Measurements from ENCODE around the gene GPRC5C.

The GPRC5C gene

DNA sequence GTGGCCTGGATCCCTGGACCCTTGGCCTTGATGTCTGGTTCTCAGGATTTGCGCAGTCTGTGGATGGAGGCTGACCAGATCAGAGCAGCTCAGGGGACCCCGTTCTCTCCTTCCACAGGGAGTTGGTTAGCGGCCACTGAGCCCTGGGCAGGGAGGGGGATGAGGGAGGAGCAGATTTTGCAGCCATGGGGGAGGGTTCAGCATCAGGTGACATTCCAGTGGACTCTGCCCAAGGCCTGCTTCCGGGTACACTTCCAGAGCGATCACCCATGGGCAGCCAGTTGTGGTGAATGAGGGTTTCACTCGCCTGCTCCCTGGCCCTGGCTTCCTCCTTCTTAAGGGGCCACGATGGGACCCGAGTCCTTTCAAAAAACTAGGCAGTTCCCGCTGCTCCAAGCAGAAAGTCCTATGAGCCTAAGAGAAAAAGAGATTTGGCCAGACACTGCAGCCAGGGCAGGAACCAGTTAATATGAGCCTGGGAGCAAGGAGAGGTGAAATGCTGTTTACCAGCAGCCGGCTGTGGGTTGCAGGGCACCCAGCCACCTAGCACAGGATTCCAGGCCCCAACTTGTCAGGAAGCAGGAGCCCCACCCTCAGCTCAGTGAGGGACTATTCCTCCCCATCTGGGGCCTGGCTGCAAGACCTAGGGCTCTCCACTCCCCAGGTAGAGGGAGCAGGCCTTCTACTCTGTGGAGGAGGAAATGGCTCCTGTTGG, 4.7 kb upstream of the GPRC5C start:
- no peaks in the 10 kb centered on the region for H3K27me3 ChIP-seq (ENCODE audit: insufficient read depth, low read depth, severe bottlenecking)
- TF ChIP-seq, protein P1, sequence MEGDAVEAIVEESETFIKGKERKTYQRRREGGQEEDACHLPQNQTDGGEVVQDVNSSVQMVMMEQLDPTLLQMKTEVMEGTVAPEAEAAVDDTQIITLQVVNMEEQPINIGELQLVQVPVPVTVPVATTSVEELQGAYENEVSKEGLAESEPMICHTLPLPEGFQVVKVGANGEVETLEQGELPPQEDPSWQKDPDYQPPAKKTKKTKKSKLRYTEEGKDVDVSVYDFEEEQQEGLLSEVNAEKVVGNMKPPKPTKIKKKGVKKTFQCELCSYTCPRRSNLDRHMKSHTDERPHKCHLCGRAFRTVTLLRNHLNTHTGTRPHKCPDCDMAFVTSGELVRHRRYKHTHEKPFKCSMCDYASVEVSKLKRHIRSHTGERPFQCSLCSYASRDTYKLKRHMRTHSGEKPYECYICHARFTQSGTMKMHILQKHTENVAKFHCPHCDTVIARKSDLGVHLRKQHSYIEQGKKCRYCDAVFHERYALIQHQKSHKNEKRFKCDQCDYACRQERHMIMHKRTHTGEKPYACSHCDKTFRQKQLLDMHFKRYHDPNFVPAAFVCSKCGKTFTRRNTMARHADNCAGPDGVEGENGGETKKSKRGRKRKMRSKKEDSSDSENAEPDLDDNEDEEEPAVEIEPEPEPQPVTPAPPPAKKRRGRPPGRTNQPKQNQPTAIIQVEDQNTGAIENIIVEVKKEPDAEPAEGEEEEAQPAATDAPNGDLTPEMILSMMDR (IDR thresholded peaks at IDR 0.05; ENCODE audit: low read depth, low read length): no peak
- H3K4me3 ChIP-seq (ENCODE audit: low read depth, low read length): no peak overlapping the region
- peaks cover 2% of the 10 kb centered on the region for H3K9me3 ChIP-seq (ENCODE audit: severe bottlenecking)
- H3K27ac ChIP-seq: no peak overlapping the region
- DNase-seq: no peak
- no peaks in the 10 kb centered on the region; the same call in 1 of the 2 replicates for H3K36me3 ChIP-seq

DNA sequence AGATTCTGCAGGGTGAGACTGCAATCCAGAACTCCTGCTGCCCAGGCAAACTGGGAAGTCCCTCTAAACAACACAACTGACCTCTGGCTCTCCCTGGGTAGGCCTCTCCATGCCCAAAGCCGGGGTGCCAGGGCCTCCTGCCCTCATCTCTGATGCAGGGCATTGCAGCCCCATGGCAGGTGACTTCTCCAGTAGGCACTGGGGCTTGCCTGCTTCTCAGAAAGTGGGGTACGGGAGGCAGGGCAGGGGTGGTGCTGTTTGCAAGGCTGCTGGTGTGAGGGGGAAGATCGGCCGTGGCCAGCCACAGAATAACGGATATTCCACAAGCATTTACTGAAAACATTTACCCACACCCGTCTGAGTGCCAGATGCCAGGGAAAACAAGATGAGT, 4.1 kb upstream of the GPRC5C start:
- TF ChIP-seq, protein P1 (IDR thresholded peaks at IDR 0.05; ENCODE audit: low read depth, low read length): no peak
- H3K27ac ChIP-seq: no peak overlapping the region
- no peak for DNase-seq
- H3K4me3 ChIP-seq (ENCODE audit: low read depth, low read length): no peak overlapping the region
- H3K27me3 ChIP-seq (ENCODE audit: insufficient read depth, low read depth, severe bottlenecking): no peaks in the 10 kb centered on the region
- no peaks in the 10 kb centered on the region; the same call in 1 of the 2 replicates for H3K36me3 ChIP-seq
- peaks cover 2% of the 10 kb centered on the region for H3K9me3 ChIP-seq (ENCODE audit: severe bottlenecking)

DNA sequence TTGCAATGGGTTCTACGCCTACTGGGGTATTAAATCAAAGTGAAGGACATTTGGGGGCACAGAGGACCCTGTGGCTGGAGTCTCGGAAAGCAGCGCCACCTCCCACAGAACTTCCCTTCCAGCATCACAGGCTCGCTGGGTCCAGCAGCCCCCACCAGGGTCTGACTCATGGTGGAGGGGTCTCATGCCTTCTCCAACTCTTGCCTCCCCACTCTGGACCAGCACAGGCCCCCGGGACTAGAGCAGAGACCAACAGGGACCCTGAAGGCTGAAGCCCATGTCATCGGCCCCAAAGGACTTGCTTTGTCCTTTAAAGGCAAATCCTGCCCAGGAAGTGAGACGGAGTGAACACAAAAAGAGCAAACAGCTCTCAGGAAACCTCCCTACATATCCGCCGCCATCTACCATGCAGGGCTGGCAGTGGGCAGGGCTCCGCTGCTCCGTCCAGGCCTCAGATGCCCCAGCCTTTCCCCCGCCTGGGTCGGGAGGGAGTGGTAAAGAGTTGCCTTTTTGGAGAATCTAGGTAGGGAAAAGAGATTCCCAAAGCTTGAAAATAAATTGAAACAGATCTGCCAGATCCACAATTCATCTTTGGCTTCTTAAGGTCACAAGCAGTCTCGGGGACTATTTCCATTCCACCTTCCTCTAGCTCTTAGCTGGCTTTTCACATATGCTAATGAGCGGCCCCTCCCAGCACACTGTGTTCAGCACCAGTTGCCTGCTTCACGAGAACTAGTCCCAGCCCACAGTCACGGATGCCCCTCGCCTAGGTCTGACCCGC, 2.1 kb upstream of the GPRC5C start:
- Histone ChIP-seq H3K36me3 (no peaks in the 10 kb centered on the region; the same call in 1 of the 2 replicates), H3K27me3 (ENCODE audit: insufficient read depth, low read depth, severe bottlenecking) (no peaks in the 10 kb centered on the region), H3K27ac (peak overlapping the region; percentile 87), H3K4me3 (ENCODE audit: low read depth, low read length) (peak overlapping the region; percentile 70), H3K9me3 (ENCODE audit: severe bottlenecking) (peaks cover 2% of the 10 kb centered on the region)
- TF ChIP-seq, protein P1 (IDR thresholded peaks at IDR 0.05; ENCODE audit: low read depth, low read length): no peak
- DNase-seq: no peak

DNA sequence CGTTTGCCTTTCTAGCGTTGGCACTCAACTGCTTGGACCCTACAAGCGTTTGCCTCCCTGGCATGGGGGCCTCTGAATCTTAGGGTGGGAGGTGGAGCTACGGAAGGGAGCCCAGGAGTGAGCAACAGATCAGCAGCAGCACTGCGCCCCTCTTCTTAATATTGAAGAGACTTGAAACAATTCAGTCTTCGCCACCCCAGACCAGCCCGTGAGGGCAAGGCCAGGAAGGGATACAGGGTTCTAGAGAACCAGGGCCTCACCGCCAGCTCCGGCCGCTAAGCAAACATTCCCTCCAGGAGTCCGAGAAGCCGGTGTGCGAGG, 1.5 kb upstream of the GPRC5C start:
- Histone ChIP-seq H3K27ac (peak overlapping the region; percentile 87), H3K4me3 (ENCODE audit: low read depth, low read length) (peak overlapping the region; percentile 70), H3K36me3 (no peaks in the 10 kb centered on the region; the same call in 1 of the 2 replicates), H3K9me3 (ENCODE audit: severe bottlenecking) (peaks cover 2% of the 10 kb centered on the region), H3K27me3 (ENCODE audit: insufficient read depth, low read depth, severe bottlenecking) (no peaks in the 10 kb centered on the region)
- TF ChIP-seq, protein P1 (IDR thresholded peaks at IDR 0.05; ENCODE audit: low read depth, low read length): no peak
- no peak for DNase-seq

DNA sequence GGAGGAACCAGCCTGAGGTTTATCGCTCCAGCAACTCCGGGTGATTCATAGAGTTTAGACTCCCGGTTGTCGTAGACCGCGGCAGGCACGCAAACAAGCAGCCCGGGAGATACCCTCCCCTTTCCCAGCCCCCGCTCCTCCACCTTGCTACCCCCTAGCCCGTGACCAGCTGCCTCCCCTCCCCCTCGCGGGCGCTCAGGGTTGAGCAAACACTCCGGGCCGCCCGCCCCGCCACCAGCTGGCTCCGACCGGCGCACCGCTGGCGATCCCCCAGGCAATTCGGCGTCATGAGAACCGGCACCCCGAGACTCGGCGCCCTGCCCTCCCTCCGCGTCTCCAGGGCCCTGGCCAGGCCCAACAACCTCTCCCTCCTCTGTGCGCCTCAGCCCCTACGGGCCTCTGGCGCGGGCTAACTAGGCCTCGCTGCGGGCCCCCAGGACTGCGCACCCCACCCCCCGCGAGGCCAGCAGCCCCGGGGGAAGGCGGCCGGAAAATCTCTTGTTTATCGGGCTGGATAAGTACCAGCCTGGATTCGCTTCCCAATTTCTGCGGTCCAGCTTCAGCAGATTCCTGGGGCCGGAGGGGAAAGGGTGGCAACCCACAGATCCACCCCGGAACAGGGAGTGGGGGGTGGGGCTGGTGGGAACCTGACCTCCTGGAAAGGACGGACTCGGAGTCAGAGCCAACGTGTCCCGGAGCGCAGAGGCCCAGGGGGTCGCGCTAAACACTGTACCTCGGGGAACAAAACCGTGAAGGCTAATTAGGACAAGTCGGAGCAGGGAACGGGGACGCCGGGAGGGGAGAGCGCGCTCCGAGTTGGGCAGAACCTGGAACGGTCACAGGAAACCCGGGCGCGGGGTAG, 951 bp upstream of the GPRC5C start:
- peaks cover 2% of the 10 kb centered on the region for H3K9me3 ChIP-seq (ENCODE audit: severe bottlenecking)
- TF ChIP-seq, protein P1 (IDR thresholded peaks at IDR 0.05; ENCODE audit: low read depth, low read length): no peak
- peak overlapping the region; percentile 87 for H3K27ac ChIP-seq
- DNase-seq: peak; percentile 90
- H3K27me3 ChIP-seq (ENCODE audit: insufficient read depth, low read depth, severe bottlenecking): no peaks in the 10 kb centered on the region
- no peaks in the 10 kb centered on the region; the same call in 1 of the 2 replicates for H3K36me3 ChIP-seq
- peak overlapping the region; percentile 70 for H3K4me3 ChIP-seq (ENCODE audit: low read depth, low read length)

All from WERI-Rb-1 (cell line).